ENCODE measurements around the gene IL27RA. TPM values are rescaled to one million over a fixed set of nuclear protein-coding genes. Genes with fewer than 3 reads are reported as not detected.
"Not testable (repeated sequence)": the region's sequence is repeated elsewhere in the genome, so short reads cannot be mapped to it uniquely, and the experiment has no call there.

Gene IL27RA
- total RNA-seq, 2 donors from 2014 or later = 3.5 to 3.7 TPM

GRCh38 chr19:14006766-14007562, 24.6 kb upstream of the IL27RA start:
- Histone ChIP-seq H3K36me3 (no peaks in the 10 kb centered on the region), H3K27ac (peak overlapping the region; percentile 97 to 99), H3K4me1 (peaks cover 0 to 39% of the 10 kb centered on the region in 2 donors), H3K27me3 (no peaks in the 10 kb centered on the region), H3K9me3 (no peaks in the 10 kb centered on the region), H3K4me3 (peak overlapping the region; percentile 68 to 81)
- TF ChIP-seq CTCF (IDR thresholded peaks at IDR 0.05) = no peak
- DNase-seq (ENCODE audit: low spot score) = no peak

GRCh38 chr19:14012378-14012915, 19.1 kb upstream of the IL27RA start:
- Histone ChIP-seq H3K36me3 (no peaks in the 10 kb centered on the region), H3K27me3 (no peaks in the 10 kb centered on the region), H3K4me1 (no peaks in the 10 kb centered on the region), H3K27ac (no peak overlapping the region), H3K4me3 (no peak overlapping the region), H3K9me3 (no peaks in the 10 kb centered on the region)
- no peak for DNase-seq (ENCODE audit: low spot score)
- no peak for TF ChIP-seq CTCF (IDR thresholded peaks at IDR 0.05)

- Histone ChIP-seq H3K36me3 (no peaks in the 10 kb centered on the region), H3K27ac (no peak overlapping the region), H3K4me1 (no peaks in the 10 kb centered on the region), H3K27me3 (no peaks in the 10 kb centered on the region), H3K9me3 (no peaks in the 10 kb centered on the region), H3K4me3 (no peak overlapping the region)
- no peak for TF ChIP-seq CTCF (IDR thresholded peaks at IDR 0.05)
- DNase-seq (ENCODE audit: low spot score) = no peak
These were observed 16.0 kb upstream of the IL27RA start for GRCh38 chr19:14015524-14016035.

GRCh38 chr19:14019100-14019499, 12.5 kb upstream of the IL27RA start:
- Histone ChIP-seq H3K9me3 (no peaks in the 10 kb centered on the region), H3K27ac (no peak overlapping the region), H3K27me3 (no peaks in the 10 kb centered on the region), H3K4me1 (no peaks in the 10 kb centered on the region), H3K36me3 (no peaks in the 10 kb centered on the region), H3K4me3 (no peak overlapping the region)
- TF ChIP-seq CTCF (IDR thresholded peaks at IDR 0.05) = no peak
- no peak for DNase-seq (ENCODE audit: low spot score)

GRCh38 chr19:14019739-14020138, 11.8 kb upstream of the IL27RA start:
- H3K4me1 ChIP-seq; H3K9me3 ChIP-seq; H3K27ac ChIP-seq; H3K36me3 ChIP-seq; H3K4me3 ChIP-seq; H3K27me3 ChIP-seq; DNase-seq (ENCODE audit: low spot score): not testable (repeated sequence)

GRCh38 chr19:14021474-14021873, 10.1 kb upstream of the IL27RA start:
- H3K27ac ChIP-seq = no peak overlapping the region
- H3K9me3 ChIP-seq = no peaks in the 10 kb centered on the region
- no peaks in the 10 kb centered on the region for H3K4me1 ChIP-seq
- H3K27me3 ChIP-seq = no peaks in the 10 kb centered on the region
- no peak for TF ChIP-seq CTCF (IDR thresholded peaks at IDR 0.05)
- no peaks in the 10 kb centered on the region for H3K36me3 ChIP-seq
- no peak overlapping the region for H3K4me3 ChIP-seq
- no peak for DNase-seq (ENCODE audit: low spot score)

All from right atrium auricular region (tissue), 2 donors.